Measurements from ENCODE around the gene ASTN2.

DNA sequence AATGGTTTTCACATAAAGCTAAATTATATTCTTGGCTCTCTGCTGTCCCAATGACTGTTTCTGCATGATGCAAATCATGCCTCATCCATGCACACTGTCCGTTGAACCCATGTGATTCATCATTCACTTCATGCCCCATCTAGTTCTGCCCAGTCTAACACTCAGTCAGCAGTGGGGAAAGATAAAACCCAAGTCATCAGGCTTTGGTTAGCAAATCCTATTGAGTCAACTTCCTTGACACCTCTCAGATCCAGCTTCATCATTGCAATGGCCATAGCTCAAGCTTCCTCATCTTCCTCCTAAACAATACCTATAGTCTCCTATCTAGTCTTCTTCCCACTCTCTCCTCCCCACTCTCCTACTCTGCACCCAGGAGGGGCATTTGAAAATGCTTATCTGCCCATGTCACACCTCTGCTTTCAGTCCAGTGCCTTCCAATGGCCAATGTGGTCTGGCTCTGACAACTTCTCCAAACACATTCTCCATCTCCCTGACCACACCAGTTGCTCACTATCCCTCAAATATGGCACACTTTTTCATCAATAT, 993.8 kb downstream of the ASTN2 start:
- TF ChIP-seq, protein P1, sequence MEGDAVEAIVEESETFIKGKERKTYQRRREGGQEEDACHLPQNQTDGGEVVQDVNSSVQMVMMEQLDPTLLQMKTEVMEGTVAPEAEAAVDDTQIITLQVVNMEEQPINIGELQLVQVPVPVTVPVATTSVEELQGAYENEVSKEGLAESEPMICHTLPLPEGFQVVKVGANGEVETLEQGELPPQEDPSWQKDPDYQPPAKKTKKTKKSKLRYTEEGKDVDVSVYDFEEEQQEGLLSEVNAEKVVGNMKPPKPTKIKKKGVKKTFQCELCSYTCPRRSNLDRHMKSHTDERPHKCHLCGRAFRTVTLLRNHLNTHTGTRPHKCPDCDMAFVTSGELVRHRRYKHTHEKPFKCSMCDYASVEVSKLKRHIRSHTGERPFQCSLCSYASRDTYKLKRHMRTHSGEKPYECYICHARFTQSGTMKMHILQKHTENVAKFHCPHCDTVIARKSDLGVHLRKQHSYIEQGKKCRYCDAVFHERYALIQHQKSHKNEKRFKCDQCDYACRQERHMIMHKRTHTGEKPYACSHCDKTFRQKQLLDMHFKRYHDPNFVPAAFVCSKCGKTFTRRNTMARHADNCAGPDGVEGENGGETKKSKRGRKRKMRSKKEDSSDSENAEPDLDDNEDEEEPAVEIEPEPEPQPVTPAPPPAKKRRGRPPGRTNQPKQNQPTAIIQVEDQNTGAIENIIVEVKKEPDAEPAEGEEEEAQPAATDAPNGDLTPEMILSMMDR (IDR thresholded peaks at IDR 0.05): no peak
- TF ChIP-seq POLR2A (IDR thresholded peaks at IDR 0.05): no peak

Measured in lower leg skin (tissue), 3 donors.